Measurements from ENCODE around the gene C10orf105.

C10orf105 gene, protein sequence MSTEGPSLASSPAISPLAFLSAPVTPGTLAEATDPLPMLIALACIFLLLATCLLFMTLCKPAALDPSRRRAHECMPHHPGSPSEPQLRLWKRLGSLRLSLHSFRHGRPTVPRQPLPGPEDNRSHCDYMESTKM

GRCh38 chr10:71719464-71720201 lies at the start of gene C10orf105:
C10orf105 (minus strand) TSS chr10:71719778; CDS start chr10:71716337, 3,441 bp downstream.
- DNase-seq (ENCODE audit: low spot score) = no peak

DNA sequence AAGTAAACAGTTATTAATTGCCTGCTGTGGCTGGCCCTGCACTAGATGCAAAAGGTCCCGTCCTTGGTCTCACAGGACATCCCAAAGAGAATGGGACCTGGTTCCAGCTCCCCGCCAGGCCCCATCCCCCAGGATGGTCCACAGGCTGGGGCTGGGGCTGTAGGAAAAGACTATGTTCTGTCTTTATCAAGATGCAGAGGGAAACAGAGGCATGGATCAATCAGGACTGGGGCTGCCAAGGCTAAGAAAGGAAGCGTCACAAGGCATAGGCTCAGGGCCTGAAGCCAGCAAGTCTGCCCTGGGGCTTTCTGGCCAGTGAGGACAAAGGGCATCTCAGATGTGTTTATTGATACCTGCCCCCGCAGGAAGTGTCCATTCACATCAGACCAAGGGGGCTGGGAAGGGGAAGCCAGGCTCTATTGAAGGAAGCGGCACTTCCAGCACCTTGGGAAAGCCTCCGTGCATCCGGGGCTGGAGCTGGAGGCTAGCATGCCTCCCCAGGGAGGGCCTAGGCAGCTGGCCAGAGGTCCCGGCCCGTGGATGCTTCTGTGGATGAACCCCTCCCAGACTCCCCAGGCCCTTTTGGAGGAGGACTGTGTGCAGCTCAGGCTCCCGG lies 48.0 kb upstream of the C10orf105 start:
- no peak for DNase-seq (ENCODE audit: low spot score)

- peak; percentile 66 for DNase-seq (ENCODE audit: low spot score)
Measured at GRCh38 chr10:71766717-71767419, 47.3 kb upstream of the C10orf105 start.

DNA sequence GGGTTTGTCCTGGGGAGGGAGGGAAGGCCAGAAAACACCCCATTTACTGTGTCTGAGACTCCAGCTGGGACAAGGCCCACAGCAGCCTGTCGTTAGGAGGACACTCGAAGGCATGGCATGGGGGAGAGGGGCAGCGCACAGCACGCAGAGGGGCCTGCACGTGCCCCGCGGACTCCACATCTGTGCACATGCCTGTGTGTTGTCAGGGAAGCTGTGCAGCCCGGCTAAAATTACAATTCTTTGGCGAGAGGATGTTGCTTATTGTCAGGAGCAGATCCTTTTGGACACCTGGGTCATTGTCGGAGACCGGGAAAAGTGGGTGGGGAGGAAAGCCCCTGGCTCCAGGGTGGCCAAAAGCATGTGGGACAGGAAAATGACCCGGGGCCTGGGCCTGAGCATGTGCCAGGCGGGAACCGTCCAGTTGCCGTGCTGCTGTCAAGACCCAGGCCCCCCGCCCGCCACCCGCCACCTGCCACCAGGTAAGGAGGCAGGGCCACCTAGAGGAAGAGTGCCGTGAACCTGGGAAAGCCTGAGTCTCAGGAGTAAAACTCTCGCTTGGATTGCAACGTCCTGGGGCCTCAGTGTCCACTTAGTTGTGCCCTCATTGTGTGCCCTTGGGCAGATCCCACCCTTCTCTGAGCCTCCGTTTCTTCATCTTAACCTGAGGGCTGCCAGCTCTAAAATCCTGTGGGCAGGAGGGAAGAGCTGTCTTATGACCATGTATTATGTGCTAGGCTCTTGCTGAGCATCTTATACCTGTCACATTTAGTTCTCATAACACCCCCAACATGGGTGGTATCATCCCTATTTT lies 46.5 kb upstream of the C10orf105 start:
- no peak for DNase-seq (ENCODE audit: low spot score)

- DNase-seq (ENCODE audit: low spot score) = no peak
Measured at GRCh38 chr10:71765176-71765904, 45.8 kb upstream of the C10orf105 start.

GRCh38 chr10:71763352-71764127 lies 44.0 kb upstream of the C10orf105 start:
- DNase-seq (ENCODE audit: low spot score) = no peak

GRCh38 chr10:71762324-71762723 lies 42.7 kb upstream of the C10orf105 start:
- no peak for DNase-seq (ENCODE audit: low spot score)

DNA sequence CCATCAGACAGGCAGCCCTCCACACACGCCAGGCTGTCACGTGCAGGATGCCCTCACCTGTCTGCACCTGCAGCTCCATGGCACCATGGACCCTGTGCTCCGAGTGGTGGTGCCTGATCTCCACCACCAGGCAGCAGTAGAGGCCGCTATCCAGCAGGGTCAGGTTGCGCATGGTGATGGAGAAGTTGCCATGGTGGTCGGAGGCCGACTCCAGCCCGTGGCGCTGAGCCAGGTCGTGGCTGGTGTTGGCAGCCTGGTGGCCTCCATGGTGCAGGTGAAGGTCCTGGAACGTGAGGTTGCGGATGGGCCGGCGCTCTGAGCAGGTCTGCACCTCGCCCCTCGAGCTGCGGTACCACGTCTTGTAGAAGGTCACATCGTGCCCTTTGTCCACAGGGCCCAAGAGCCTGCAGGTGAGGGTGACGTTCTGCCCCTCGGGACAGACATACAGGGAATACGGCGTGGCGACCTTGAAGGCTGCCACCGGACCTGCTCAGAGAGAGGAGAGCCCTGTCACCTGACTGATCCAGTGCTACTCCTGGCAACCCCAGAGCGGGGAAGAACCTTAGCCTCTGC lies 42.0 kb upstream of the C10orf105 start:
- no peak for DNase-seq (ENCODE audit: low spot score)

- peak; percentile 75 for DNase-seq (ENCODE audit: low spot score)
Measured at GRCh38 chr10:71761105-71761511, 41.5 kb upstream of the C10orf105 start.

- no peak for DNase-seq (ENCODE audit: low spot score)
Measured at GRCh38 chr10:71757399-71757922, 37.9 kb upstream of the C10orf105 start.

GRCh38 chr10:71756311-71757191 lies 37.0 kb upstream of the C10orf105 start:
- DNase-seq (ENCODE audit: low spot score) = peak; percentile 44

GRCh38 chr10:71755179-71755879 lies 35.8 kb upstream of the C10orf105 start:
- no peak for DNase-seq (ENCODE audit: low spot score)

- DNase-seq (ENCODE audit: low spot score) = no peak
Measured at GRCh38 chr10:71754562-71754961, 35.0 kb upstream of the C10orf105 start.

- DNase-seq (ENCODE audit: low spot score) = no peak
Measured at GRCh38 chr10:71753960-71754505, 34.5 kb upstream of the C10orf105 start.

DNA sequence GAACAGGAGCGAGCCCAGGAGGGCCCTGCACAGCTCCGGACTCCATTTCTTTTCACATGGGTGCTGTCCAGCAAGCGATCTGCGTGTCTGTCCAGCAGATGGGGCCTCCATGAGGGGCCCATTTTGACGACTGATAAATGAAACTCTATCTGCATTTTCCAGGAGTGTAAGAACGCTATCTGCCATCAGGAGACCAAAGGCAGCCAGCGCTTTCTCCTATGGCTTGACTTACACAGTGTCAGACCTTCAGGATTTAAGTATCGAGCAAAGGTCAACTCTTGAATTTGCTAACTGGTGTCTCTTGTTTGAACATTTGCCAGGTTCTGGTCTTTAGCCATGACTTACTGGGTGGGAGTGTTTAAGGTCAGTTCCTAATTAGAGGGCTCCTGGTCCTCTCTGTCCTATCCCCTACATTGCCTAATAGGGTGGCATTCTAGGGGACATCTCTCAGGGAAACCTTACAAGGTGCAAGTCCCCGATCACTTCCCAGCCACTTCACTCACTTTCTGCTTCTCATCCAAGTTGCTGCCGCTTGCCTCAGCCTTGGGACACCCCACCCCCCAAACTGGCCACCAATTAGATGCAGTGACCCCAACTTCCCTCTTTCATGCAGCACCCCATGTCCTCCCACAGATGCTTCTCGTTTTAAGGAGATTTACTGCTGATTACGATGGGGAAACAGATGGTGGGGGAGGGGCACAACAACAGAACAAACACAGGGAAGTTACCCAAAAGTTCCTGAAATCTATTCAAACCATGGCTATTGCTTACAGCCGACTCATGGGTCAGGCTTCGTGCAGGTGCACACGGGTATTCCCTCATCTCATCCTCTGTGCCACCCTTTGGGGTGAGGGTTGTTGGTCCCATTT lies 33.7 kb upstream of the C10orf105 start:
- DNase-seq (ENCODE audit: low spot score) = no peak

DNA sequence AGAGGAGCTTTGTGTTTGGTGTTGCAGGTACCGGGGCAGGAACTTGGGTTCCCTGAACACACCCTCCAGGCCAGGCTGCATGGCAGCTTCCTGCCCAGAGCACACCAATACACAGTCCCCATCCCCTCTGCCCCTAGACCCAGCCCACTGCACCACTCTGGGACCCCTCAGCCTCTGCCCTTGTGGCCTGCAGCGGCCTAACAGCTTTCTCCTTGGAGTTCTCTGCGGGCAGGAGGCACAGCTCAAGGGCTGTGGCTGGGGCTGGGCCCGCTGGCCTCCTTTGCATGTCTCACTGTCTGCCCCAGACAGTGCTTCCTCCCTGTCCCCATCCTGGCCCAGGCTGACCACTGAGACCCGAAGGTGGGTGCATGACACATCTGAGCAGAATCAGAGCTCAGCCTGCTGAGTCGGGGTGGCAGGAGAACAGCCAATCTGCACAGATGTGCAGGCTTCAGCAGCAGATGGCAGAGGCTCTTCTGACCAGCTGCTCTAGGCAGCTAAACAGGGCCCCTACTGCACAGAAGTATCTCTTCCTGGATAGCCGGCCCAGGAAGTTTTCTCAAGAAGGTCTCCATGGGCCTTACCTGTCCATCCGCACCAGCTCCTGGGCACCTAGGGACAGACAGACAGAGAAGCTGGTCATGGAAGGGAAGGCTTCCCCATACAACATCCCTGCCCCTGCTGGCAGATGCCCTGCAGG lies 33.0 kb upstream of the C10orf105 start:
- no peak for DNase-seq (ENCODE audit: low spot score)
